Measurements from ENCODE around the gene GLDC. TPM values are rescaled to one million over a fixed set of nuclear protein-coding genes. Genes with fewer than 3 reads are reported as not detected.

GLDC gene
- total and polyA plus RNA-seq, 4 donors: 20.3 to 56.6 (median 36.5) TPM

DNA sequence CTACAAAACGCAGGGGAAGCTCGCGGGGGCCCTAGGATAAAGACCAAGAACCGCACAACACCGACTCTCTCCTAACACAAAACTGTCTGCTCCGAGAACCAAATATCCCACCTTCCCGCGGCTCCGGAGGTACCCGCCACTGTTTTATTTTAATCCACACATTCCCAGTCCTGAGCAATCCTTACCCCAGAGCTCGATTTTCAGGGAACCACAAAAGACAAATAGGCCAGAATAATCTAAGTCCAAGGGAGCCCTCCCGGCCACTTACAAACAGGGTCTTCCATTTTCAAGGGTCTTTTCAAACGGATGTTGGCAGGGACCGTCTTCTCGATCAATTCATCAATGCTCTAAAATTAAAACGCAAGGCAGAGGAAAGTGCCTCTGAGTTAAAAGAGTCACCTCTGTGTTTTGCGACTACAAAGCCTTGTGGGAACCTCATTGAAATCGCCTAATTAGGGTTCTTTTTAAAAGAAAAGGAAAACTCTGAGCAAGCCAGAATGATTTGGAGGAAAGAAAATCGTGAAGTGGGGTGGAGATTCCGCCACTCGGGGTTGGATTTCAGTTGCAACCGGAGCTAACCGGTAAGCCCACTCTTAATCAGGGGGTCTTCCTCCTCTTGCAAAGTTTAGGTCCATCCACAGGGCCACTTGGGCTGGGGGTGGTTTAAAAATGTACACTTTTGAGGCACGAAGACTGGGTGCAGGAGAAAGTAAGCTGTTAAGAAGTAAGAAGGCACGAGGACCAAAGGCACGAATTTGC, 1.0 kb downstream of the GLDC start:
- Histone ChIP-seq H3K4me1 (ENCODE audit: control insufficient read depth, insufficient read depth, low read length) (peaks cover 29% of the 10 kb centered on the region), H3K9me3 (ENCODE audit: control insufficient read depth, insufficient read depth, low read length) (no peaks in the 10 kb centered on the region), H3K4me3 (ENCODE audit: low read depth, low read length) (peak overlapping the region; percentile 50), H3K27ac (ENCODE audit: low read depth, low read length) (peak overlapping the region; percentile 45), H3K36me3 (ENCODE audit: control insufficient read depth, insufficient read depth, low read length) (no peaks in the 10 kb centered on the region), H3K27me3 (ENCODE audit: control insufficient read depth, insufficient read depth, low read length) (peaks cover 11% of the 10 kb centered on the region)
- peak in 4 of 6 donors; percentile 22 to 57 (median 56) for DNase-seq (ENCODE audit: low read depth in 4 of 6, low spot score in 6 of 6)
- WGBS (ENCODE audit: insufficient coverage): under 1% methylated on average over 23 of the region's 26 CpGs

DNA sequence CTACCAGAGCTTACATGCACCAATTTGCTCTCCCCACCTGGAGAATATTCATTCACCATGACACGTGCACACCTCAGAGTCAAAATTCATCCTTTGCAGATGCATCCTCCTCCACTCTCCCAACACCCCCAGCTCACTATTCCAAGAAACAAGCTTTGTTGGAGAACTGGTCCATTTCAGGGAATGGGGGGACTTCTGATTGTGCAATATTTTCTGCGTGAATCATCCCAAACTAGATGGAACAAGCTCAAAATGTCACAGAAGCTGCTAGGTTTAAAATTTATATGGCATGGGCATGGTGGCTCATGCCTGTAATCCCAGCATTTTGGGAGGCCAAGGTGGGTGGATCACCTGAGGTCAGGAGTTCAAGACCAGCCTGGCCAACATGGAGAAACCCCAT, 3.6 kb downstream of the GLDC start:
- Histone ChIP-seq H3K36me3 (ENCODE audit: control insufficient read depth, insufficient read depth, low read length) (no peaks in the 10 kb centered on the region), H3K27ac (ENCODE audit: low read depth, low read length) (no peak overlapping the region), H3K4me3 (ENCODE audit: low read depth, low read length) (no peak overlapping the region), H3K4me1 (ENCODE audit: control insufficient read depth, insufficient read depth, low read length) (peaks cover 29% of the 10 kb centered on the region), H3K27me3 (ENCODE audit: control insufficient read depth, insufficient read depth, low read length) (peaks cover 11% of the 10 kb centered on the region), H3K9me3 (ENCODE audit: control insufficient read depth, insufficient read depth, low read length) (no peaks in the 10 kb centered on the region)
- WGBS (ENCODE audit: insufficient coverage): 100% methylated on average over 1 of the region's 2 CpGs
- no peak for DNase-seq (ENCODE audit: low read depth in 4 of 6, low spot score in 6 of 6)

DNA sequence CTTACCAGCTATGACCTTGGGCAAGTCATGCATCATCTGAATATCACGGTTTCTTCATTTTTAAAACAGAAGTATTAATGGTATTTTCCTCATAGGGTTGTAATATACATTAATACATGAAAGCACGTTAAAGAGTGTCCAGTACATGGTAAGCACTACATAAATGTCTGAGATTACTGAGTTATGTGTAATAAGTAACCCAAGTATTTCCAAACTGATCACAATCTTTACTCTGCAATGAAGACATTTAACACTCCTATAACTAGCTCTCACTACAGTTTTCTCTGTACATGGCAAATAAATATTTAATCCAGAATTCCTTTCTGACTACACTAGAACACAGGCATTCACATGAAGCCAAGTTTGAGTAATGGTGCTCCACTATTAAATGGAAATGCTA, 4.0 kb downstream of the GLDC start:
- no peak overlapping the region for H3K27ac ChIP-seq (ENCODE audit: low read depth, low read length)
- H3K36me3 ChIP-seq (ENCODE audit: control insufficient read depth, insufficient read depth, low read length): no peaks in the 10 kb centered on the region
- peaks cover 11% of the 10 kb centered on the region for H3K27me3 ChIP-seq (ENCODE audit: control insufficient read depth, insufficient read depth, low read length)
- no peaks in the 10 kb centered on the region for H3K9me3 ChIP-seq (ENCODE audit: control insufficient read depth, insufficient read depth, low read length)
- H3K4me3 ChIP-seq (ENCODE audit: low read depth, low read length): no peak overlapping the region
- H3K4me1 ChIP-seq (ENCODE audit: control insufficient read depth, insufficient read depth, low read length): peaks cover 29% of the 10 kb centered on the region
- WGBS (ENCODE audit: insufficient coverage): no CpG with 5 or more reads among the region's 2 CpGs
- DNase-seq (ENCODE audit: low read depth in 4 of 6, low spot score in 6 of 6): no peak

DNA sequence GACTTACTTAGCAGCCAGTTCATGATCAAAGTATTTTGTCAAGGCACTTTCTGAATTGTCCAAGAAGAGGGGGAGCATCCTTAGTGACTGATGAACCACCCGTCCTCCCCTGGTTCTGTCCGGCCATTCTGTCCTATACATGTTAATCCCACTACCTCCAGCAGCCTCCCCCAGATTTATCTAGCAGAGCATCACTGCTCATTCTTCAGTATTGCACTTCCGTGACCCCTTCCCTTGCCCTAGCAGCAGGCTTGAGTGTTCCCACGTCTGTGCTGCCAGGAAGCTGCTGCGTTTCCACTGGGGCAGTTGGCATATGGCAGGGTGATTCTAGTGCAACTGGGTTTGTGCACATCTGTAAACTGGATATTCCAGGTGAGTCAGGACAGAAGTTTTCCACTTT, 4.5 kb downstream of the GLDC start:
- Histone ChIP-seq H3K9me3 (ENCODE audit: control insufficient read depth, insufficient read depth, low read length) (no peaks in the 10 kb centered on the region), H3K4me1 (ENCODE audit: control insufficient read depth, insufficient read depth, low read length) (peaks cover 25% of the 10 kb centered on the region), H3K4me3 (ENCODE audit: low read depth, low read length) (no peak overlapping the region), H3K36me3 (ENCODE audit: control insufficient read depth, insufficient read depth, low read length) (no peaks in the 10 kb centered on the region), H3K27me3 (ENCODE audit: control insufficient read depth, insufficient read depth, low read length) (peaks cover 11% of the 10 kb centered on the region), H3K27ac (ENCODE audit: low read depth, low read length) (no peak overlapping the region)
- DNase-seq (ENCODE audit: low read depth in 4 of 6, low spot score in 6 of 6): no peak
- 43% methylated on average over 5 of the region's 5 CpGs for WGBS (ENCODE audit: insufficient coverage)

DNA sequence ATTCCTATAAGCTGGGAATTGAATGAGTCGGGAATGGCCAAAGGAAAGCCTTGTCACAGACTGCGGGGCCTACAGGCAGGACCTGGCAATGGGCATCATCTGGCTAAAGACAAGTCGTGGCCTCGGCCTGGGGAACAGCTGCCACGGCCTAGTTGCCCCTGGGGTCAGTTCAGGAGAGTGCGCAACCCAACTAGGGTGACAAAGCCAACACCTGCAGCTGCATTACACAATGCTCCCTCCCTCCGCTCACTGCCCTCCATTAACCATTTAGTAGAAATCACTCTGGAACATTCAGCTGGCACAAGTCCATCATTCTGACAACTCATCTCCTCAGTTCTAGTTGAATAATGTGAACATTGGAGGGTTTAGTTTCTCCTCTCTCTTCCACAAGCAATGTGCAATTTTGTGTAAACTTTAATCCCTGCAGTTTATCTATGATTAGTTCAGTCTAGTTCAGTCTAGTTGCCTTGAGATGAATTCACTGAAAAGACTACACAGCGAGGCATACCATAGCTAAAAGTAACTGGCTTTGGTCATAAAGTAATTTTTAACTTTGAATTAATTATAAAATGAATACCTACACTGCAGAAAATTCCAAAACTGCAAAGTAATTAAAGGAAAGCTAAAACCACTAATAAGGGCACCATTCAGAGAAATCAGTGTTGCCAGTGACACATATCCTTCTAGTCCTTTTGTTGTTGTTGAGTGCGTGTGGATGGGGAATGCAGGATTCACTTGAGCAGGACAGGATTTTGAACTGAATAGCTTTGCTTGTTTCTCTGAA, 5.1 kb downstream of the GLDC start:
- Histone ChIP-seq H3K9me3 (ENCODE audit: control insufficient read depth, insufficient read depth, low read length) (no peaks in the 10 kb centered on the region), H3K27me3 (ENCODE audit: control insufficient read depth, insufficient read depth, low read length) (peaks cover 8% of the 10 kb centered on the region), H3K4me1 (ENCODE audit: control insufficient read depth, insufficient read depth, low read length) (peaks cover 19% of the 10 kb centered on the region), H3K4me3 (ENCODE audit: low read depth, low read length) (no peak overlapping the region), H3K27ac (ENCODE audit: low read depth, low read length) (no peak overlapping the region), H3K36me3 (ENCODE audit: control insufficient read depth, insufficient read depth, low read length) (no peaks in the 10 kb centered on the region)
- DNase-seq (ENCODE audit: low read depth in 4 of 6, low spot score in 6 of 6): peak in 1 of 6 donors; percentile 28
- WGBS (ENCODE audit: insufficient coverage): 58% methylated on average over 7 of the region's 9 CpGs

DNA sequence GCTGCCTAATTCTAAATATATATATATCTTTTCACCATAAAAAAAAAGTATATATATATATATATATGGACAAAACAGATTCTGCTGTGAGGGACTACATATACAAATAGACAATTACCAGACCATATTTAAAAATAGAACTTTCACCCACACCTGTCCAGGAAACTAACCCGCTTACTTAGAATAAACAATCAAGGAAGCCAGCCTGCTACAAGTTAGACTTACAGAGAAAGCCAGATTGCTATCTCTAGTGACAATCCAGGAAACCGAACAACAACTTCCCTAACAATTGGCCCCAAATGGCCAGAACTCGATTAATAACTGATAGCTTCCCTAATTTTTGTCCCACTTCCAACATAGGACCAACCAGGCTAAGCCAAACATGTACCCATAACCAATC, 5.9 kb downstream of the GLDC start:
- H3K4me3 ChIP-seq (ENCODE audit: low read depth, low read length): no peak overlapping the region
- no peaks in the 10 kb centered on the region for H3K9me3 ChIP-seq (ENCODE audit: control insufficient read depth, insufficient read depth, low read length)
- peaks cover 15% of the 10 kb centered on the region for H3K4me1 ChIP-seq (ENCODE audit: control insufficient read depth, insufficient read depth, low read length)
- no peak for DNase-seq (ENCODE audit: low read depth in 4 of 6, low spot score in 6 of 6)
- H3K36me3 ChIP-seq (ENCODE audit: control insufficient read depth, insufficient read depth, low read length): no peaks in the 10 kb centered on the region
- no peak overlapping the region for H3K27ac ChIP-seq (ENCODE audit: low read depth, low read length)
- WGBS (ENCODE audit: insufficient coverage): 90% methylated on average over 3 of the region's 3 CpGs
- H3K27me3 ChIP-seq (ENCODE audit: control insufficient read depth, insufficient read depth, low read length): peaks cover 8% of the 10 kb centered on the region

DNA sequence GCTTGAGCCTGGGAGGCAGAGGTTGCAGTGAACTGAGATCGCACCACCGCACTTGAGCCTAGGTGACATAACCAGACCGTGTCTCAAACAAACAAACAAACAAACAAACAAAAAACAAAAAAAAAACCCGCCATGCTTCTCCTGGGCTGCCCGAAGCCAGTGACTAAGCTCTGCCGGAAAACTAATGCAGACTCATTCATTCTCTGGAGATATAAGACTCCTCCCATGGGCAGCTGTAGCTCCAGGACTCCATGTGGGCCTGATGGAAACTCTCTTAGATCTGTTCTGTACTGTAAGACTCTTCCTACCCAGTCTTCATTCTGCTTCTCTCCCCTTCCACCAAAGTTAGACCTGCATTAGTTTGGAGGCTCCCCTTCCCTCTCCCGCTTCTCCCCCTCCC, 11.1 kb downstream of the GLDC start:
- H3K4me1 ChIP-seq (ENCODE audit: control insufficient read depth, insufficient read depth, low read length): no peaks in the 10 kb centered on the region
- 97% methylated on average over 4 of the region's 7 CpGs for WGBS (ENCODE audit: insufficient coverage)
- H3K27ac ChIP-seq (ENCODE audit: low read depth, low read length): no peak overlapping the region
- H3K27me3 ChIP-seq (ENCODE audit: control insufficient read depth, insufficient read depth, low read length): no peaks in the 10 kb centered on the region
- no peak overlapping the region for H3K4me3 ChIP-seq (ENCODE audit: low read depth, low read length)
- no peaks in the 10 kb centered on the region for H3K9me3 ChIP-seq (ENCODE audit: control insufficient read depth, insufficient read depth, low read length)
- DNase-seq (ENCODE audit: low read depth in 4 of 6, low spot score in 6 of 6): no peak
- no peaks in the 10 kb centered on the region for H3K36me3 ChIP-seq (ENCODE audit: control insufficient read depth, insufficient read depth, low read length)

DNA sequence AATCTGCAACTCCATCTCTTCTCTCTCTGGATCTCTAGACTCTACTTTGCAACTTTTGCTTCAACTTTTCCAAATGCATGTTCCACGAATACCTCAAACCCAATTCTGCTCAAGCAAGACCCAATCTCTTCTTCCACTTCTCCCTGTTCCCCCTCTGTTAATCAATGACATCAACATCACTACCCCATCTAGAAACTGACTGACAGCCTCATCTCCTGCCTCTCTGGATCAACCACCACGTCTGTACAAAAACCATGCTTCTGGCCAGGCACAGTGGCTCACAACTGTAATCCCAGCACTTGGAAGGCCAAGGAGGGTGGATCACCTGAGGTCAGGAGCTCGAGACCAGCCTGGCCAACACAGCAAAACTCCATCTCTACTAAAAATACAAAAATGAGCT, 12.2 kb downstream of the GLDC start:
- Histone ChIP-seq H3K27me3 (ENCODE audit: control insufficient read depth, insufficient read depth, low read length) (no peaks in the 10 kb centered on the region), H3K4me3 (ENCODE audit: low read depth, low read length) (no peak overlapping the region), H3K4me1 (ENCODE audit: control insufficient read depth, insufficient read depth, low read length) (peaks cover 2% of the 10 kb centered on the region), H3K27ac (ENCODE audit: low read depth, low read length) (no peak overlapping the region), H3K9me3 (ENCODE audit: control insufficient read depth, insufficient read depth, low read length) (no peaks in the 10 kb centered on the region), H3K36me3 (ENCODE audit: control insufficient read depth, insufficient read depth, low read length) (no peaks in the 10 kb centered on the region)
- no peak for DNase-seq (ENCODE audit: low read depth in 4 of 6, low spot score in 6 of 6)
- WGBS (ENCODE audit: insufficient coverage): 89% methylated on average over 2 of the region's 3 CpGs

DNA sequence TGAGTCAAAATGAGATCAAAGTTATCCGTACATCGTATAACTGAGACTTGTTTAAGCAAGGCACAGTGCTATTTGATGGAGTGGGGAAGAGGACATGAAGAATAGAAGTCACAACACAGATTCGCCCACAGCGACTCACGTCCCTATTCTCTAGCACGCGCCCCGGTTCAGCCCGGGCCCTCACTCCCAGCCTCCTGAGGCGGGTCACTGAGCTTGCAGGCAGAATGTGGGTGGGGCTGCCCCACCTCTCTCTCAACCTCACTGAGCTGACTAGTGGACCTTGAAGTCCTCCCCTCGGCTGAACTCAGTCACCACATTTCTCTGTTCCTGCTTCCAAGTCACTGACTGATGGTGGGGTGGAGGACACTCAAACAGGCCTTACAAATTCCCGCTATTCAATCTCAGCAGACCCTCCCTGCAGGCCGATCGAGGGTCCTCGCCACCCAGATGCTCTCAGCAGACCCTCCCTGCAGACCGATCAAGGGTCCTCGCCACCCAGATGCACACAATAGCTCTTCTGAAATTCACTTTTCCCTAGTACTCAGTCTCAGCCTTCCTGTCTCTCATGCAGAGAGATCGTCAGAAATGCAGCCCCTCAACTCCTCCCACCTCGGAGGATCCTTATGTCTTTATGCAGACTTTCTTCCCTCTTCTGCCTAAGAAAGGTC, 12.9 kb downstream of the GLDC start:
- DNase-seq (ENCODE audit: low read depth in 4 of 6, low spot score in 6 of 6): no peak
- 60% methylated on average over 13 of the region's 19 CpGs for WGBS (ENCODE audit: insufficient coverage)
- Histone ChIP-seq H3K4me1 (ENCODE audit: control insufficient read depth, insufficient read depth, low read length) (peaks cover 3% of the 10 kb centered on the region), H3K9me3 (ENCODE audit: control insufficient read depth, insufficient read depth, low read length) (no peaks in the 10 kb centered on the region), H3K27ac (ENCODE audit: low read depth, low read length) (no peak overlapping the region), H3K27me3 (ENCODE audit: control insufficient read depth, insufficient read depth, low read length) (no peaks in the 10 kb centered on the region), H3K4me3 (ENCODE audit: low read depth, low read length) (no peak overlapping the region), H3K36me3 (ENCODE audit: control insufficient read depth, insufficient read depth, low read length) (no peaks in the 10 kb centered on the region)
